Right atrium auricular region (tissue), 2 donors: Measurements from ENCODE around the gene SPSB1. TPM values are rescaled to one million over a fixed set of nuclear protein-coding genes. Genes with fewer than 3 reads are reported as not detected.

Experiments
- DNase-seq: peaks from one replicate; pipeline ENCODE4 v3.0.0-alpha.2; 2019; ENCODE audit warnings: low spot score
- H3K27ac ChIP-seq, 2 donors: fragments of 200-600 bp; sonication (generic); 1 replicate in 1 of 2; 2 replicates in 1 of 2; pipeline ENCODE4 v1.5.1; 2016 to 2019
- H3K27me3 ChIP-seq, 2 donors: fragments of 200-600 bp; sonication (generic); one replicate each; pipeline versions ENCODE4 v1.5.1 to v1.6.0; 2017 to 2019
- H3K36me3 ChIP-seq: fragments of 200-600 bp; sonication (generic); one replicate; pipeline ENCODE4 v1.5.1; 2016
- H3K4me1 ChIP-seq, 2 donors: fragments of 200-600 bp; sonication (generic); one replicate each; pipeline versions ENCODE4 v1.5.1 to v1.6.0; 2017 to 2019
- H3K4me3 ChIP-seq, 2 donors: fragments of 200-600 bp; sonication (generic); 1 replicate in 1 of 2; 2 replicates in 1 of 2; pipeline ENCODE4 v1.5.1; 2017 to 2019; ENCODE audit warnings: mild to moderate bottlenecking in 1 of 2, moderate library complexity in 1 of 2
- H3K9me3 ChIP-seq, 2 donors: fragments of 200-600 bp; sonication (generic); one replicate each; pipeline ENCODE4 v1.5.1; 2019
- total RNA-seq, 2 donors: library from RNA; depleted of rRNA; stranded (reverse); fragments of >200 nt; gene quantifications; one replicate each; pipeline ENCODE4 v1.1.0, GENCODE V29; 2016
- TF ChIP-seq, protein P1 (sequence below), 2 donors: fragments of 200-600 bp; sonication (generic); IDR thresholded peaks; one replicate each; pipeline ENCODE4 v1.5.1; 2019; ENCODE audit warnings: antibody characterized with exemption in 2 of 2

SPSB1 gene
- total RNA-seq, 2 donors from 2014 or later = 20.1 to 20.8 TPM

DNA sequence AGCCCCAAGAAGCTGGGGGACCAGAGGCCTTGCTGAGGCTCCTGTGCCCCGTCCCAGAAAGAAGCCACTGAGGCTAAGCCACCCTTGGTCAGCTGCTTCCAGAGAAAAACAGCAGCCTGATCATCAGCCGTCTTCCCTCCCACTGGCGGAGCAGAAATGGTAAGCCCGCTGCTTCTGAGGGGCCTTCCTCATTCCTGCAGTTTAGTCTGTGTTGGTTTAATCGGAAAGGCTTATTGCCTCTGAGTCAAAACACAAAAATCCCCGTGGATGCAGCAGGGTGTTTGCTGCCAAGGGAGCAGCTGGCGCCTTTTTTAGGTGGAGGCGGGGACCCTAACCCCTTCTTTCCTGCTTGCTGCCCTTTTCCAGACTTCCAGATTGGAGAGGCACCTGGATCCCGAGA lies 33.9 kb downstream of the SPSB1 start:
- TF ChIP-seq, protein P1, sequence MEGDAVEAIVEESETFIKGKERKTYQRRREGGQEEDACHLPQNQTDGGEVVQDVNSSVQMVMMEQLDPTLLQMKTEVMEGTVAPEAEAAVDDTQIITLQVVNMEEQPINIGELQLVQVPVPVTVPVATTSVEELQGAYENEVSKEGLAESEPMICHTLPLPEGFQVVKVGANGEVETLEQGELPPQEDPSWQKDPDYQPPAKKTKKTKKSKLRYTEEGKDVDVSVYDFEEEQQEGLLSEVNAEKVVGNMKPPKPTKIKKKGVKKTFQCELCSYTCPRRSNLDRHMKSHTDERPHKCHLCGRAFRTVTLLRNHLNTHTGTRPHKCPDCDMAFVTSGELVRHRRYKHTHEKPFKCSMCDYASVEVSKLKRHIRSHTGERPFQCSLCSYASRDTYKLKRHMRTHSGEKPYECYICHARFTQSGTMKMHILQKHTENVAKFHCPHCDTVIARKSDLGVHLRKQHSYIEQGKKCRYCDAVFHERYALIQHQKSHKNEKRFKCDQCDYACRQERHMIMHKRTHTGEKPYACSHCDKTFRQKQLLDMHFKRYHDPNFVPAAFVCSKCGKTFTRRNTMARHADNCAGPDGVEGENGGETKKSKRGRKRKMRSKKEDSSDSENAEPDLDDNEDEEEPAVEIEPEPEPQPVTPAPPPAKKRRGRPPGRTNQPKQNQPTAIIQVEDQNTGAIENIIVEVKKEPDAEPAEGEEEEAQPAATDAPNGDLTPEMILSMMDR (IDR thresholded peaks at IDR 0.05) = no peak
- H3K27ac ChIP-seq = peak overlapping the region; percentile 44 to 64
- no peaks in the 10 kb centered on the region for H3K9me3 ChIP-seq
- no peak overlapping the region for H3K4me3 ChIP-seq
- H3K4me1 ChIP-seq = peaks cover 0 to 59% of the 10 kb centered on the region in 2 donors
- DNase-seq = no peak
- no peaks in the 10 kb centered on the region for H3K27me3 ChIP-seq
- no peaks in the 10 kb centered on the region for H3K36me3 ChIP-seq

DNA sequence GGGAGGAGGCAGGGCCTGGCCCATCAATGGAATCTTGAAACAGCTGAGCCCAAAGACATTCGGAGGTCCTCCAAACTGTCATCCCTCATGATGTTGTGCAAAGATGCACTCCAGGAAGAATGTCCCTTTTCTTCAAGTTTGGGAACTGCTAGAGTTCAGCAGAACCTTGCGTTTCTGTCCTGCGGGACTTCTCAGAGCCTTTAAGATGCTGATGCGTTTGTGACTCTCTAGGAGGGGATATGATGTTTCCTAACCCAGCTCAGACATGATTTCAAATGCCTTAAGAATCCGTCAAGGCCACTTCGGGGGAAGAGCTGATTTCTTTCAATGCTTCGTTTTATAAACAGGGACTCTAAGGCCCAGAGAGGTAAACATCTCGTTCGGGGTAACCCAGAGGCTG lies 35.5 kb downstream of the SPSB1 start:
- TF ChIP-seq, protein P1 (IDR thresholded peaks at IDR 0.05) = no peak
- no peak overlapping the region for H3K27ac ChIP-seq
- H3K4me3 ChIP-seq = no peak overlapping the region
- DNase-seq = no peak
- H3K27me3 ChIP-seq = no peaks in the 10 kb centered on the region
- H3K9me3 ChIP-seq = no peaks in the 10 kb centered on the region
- H3K4me1 ChIP-seq = peaks cover 0 to 43% of the 10 kb centered on the region in 2 donors
- H3K36me3 ChIP-seq = no peaks in the 10 kb centered on the region

DNA sequence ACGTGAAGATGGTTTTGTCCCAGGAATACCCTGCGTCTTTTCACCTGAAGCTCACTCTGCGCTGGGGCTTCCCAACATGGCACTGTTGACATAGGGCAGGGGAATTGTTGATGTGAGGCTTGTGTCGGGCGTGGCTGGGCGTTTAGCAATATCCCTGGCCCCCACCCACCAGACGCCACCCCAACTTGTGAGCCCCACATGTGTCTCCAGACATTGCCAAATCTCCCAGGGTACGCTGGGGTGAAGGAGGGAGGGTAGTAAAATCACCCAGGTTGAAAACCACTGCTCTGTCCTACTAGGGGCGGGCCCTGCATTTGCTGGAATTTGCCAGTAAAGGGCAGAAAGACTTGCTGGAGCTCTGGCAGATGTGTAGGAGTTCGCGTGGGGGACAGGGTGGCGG lies 36.0 kb downstream of the SPSB1 start:
- Histone ChIP-seq H3K36me3 (no peaks in the 10 kb centered on the region), H3K4me1 (peaks cover 0 to 39% of the 10 kb centered on the region in 2 donors), H3K4me3 (no peak overlapping the region), H3K9me3 (no peaks in the 10 kb centered on the region), H3K27ac (no peak overlapping the region), H3K27me3 (no peaks in the 10 kb centered on the region)
- TF ChIP-seq, protein P1 (IDR thresholded peaks at IDR 0.05) = no peak
- no peak for DNase-seq

DNA sequence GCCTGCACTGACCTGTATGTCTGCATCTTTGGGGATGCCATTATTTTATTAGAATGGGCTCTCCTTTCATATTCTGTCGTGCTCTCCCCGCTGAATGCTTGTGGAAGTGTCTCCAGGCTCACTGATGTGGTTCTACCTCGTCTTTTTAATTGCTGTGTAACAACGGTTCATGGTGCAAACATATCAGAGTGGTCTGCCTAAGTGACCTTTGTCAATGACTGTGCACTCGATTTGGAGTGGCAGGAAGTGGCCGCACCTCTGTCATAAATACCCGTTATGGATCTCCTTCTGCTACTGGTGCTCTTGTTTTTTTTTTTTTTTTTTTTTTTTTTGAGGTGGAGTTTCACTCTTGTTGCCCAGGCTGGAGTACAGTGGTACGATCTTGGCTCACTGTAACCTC lies 38.3 kb downstream of the SPSB1 start:
- H3K36me3 ChIP-seq = no peaks in the 10 kb centered on the region
- H3K4me3 ChIP-seq = no peak overlapping the region
- H3K4me1 ChIP-seq = peaks cover 0 to 16% of the 10 kb centered on the region in 2 donors
- H3K27ac ChIP-seq = no peak overlapping the region
- TF ChIP-seq, protein P1 (IDR thresholded peaks at IDR 0.05) = no peak
- DNase-seq = no peak
- H3K9me3 ChIP-seq = no peaks in the 10 kb centered on the region
- H3K27me3 ChIP-seq = no peaks in the 10 kb centered on the region

DNA sequence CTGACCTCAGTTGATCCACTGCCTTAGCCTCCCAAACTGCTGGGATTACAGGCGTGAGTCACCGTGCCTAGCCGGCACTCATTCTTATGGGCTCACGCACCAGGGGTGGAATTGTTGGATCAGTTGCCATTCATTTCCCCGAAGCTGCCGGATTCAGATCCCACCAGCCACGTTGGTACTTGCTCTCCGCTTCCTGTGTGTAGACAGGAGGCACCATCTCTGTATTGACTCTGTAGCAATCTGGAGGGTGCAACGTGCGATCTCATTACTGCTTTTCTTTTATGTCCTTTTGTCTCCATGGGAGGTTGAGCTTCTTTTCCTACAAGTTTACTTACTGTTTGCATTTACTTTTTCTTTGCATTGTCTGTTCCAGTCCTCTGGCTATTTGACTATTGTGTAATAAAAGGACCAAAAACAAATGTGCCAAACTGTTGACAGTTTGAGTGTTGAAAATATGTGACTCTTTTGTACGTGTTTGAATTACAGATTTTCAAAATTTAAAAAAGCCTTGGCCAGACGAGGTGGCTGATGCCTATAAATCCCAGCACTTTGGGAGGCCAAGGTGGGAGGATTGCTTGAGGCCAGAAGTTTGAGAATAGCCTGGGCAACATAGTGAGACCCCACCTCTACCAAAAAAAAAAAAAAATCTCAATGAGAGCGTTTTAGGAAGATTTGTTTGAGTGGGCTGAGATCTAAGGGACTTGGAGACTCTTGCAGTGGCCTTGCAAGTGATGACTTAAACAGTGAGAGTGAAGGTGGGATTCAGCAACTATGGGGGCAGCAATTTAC lies 39.1 kb downstream of the SPSB1 start:
- Histone ChIP-seq H3K4me1 (peaks cover 0 to 8% of the 10 kb centered on the region in 2 donors), H3K9me3 (no peaks in the 10 kb centered on the region), H3K27ac (no peak overlapping the region), H3K4me3 (no peak overlapping the region), H3K36me3 (no peaks in the 10 kb centered on the region), H3K27me3 (no peaks in the 10 kb centered on the region)
- DNase-seq = no peak
- TF ChIP-seq, protein P1 (IDR thresholded peaks at IDR 0.05) = no peak
